Hepatocyte (in vitro differentiated cells): Measurements from ENCODE around the gene DZIP1L. TPM values are rescaled to one million over a fixed set of nuclear protein-coding genes. Genes with fewer than 3 reads are reported as not detected.

Experiments used
- DNase-seq: peaks from one replicate; pipeline ENCODE4 v3.0.0-alpha.2; 2016; ENCODE audit warnings: low spot score
- H2AFZ ChIP-seq: fragments of 200-600 bp; sonication (generic); 2 replicates; pipeline ENCODE4 v1.6.0; 2016; ENCODE audit warnings: antibody characterized with exemption, mild to moderate bottlenecking
- H3K27ac ChIP-seq: fragments of 200-600 bp; sonication (generic); 2 replicates; pipeline ENCODE4 v1.5.1; 2016; ENCODE audit warnings: mild to moderate bottlenecking
- H3K27me3 ChIP-seq: fragments of 200-600 bp; sonication (generic); 2 replicates; pipeline ENCODE4 v1.6.1; 2016
- H3K36me3 ChIP-seq: fragments of 200-600 bp; sonication (generic); replicated peaks from 2 replicates; pipeline ENCODE4 v1.5.1; 2016; ENCODE audit warnings: low read depth; ENCODE audit not compliant: insufficient read depth
- H3K4me1 ChIP-seq: fragments of 200-600 bp; sonication (generic); 2 replicates; pipeline ENCODE4 v1.5.1; 2016; ENCODE audit warnings: mild to moderate bottlenecking, moderate library complexity; ENCODE audit not compliant: insufficient read depth
- H3K4me2 ChIP-seq: fragments of 200-600 bp; sonication (generic); 2 replicates; pipeline ENCODE4 v1.6.0; 2016
- H3K4me3 ChIP-seq: fragments of 200-600 bp; sonication (generic); 2 replicates; pipeline ENCODE4 v1.5.1; 2016; ENCODE audit warnings: mild to moderate bottlenecking
- H3K79me2 ChIP-seq: fragments of 200-600 bp; sonication (generic); 2 replicates; pipeline ENCODE4 v1.6.0; 2017; ENCODE audit warnings: mild to moderate bottlenecking
- H3K9me2 ChIP-seq: fragments of 200-600 bp; sonication (generic); replicated peaks from 2 replicates; pipeline ENCODE4 v1.6.0; 2017; ENCODE audit warnings: mild to moderate bottlenecking; ENCODE audit not compliant: insufficient read depth
- H3K9me3 ChIP-seq: fragments of 200-600 bp; sonication (generic); 2 replicates; pipeline ENCODE4 v1.5.1; 2016; ENCODE audit warnings: low read depth, mild to moderate bottlenecking
- H4K20me1 ChIP-seq: fragments of 200-600 bp; sonication (generic); 2 replicates; pipeline ENCODE4 v1.6.0; 2016; ENCODE audit warnings: mild to moderate bottlenecking; ENCODE audit not compliant: insufficient read depth, poor library complexity, severe bottlenecking
- EZH2 ChIP-seq: fragments of 200-600 bp; sonication (generic); IDR thresholded peaks from 2 replicates; pipeline ENCODE4 v1.6.1; 2016; ENCODE audit warnings: antibody characterized with exemption, mild to moderate bottlenecking, borderline replicate concordance
- EZH2phosphoT487 ChIP-seq: fragments of 200-600 bp; sonication (generic); IDR thresholded peaks from one replicate; pipeline ENCODE4 v1.6.1; 2018; ENCODE audit warnings: antibody characterized with exemption, mild to moderate bottlenecking, low read depth, moderate library complexity; ENCODE audit not compliant: unreplicated experiment, severe bottlenecking
- WGBS: methylation state at CpG from one replicate; pipeline ENCODE4 v1.1.6; 2016; ENCODE audit warnings: low lambda C conversion rate; ENCODE audit errors: missing lambda C conversion rate; 5-methylcytosine and 5-hydroxymethylcytosine counted together
- polyA plus RNA-seq: library from polyadenylated mRNA; unstranded; fragments of >200 nt; fragmentation: Nextera tagmentation; extraction: Ambion mirVana; gene quantifications from 2 replicates; pipeline ENCODE4 v1.2.1, GENCODE V29; 2016
- total RNA-seq: library from RNA; depleted of rRNA; stranded (reverse); fragments of >200 nt; gene quantifications from 2 replicates; pipeline ENCODE4 v1.2.3, GENCODE V29; 2014
- TF ChIP-seq, protein P1 (sequence below): fragments of 200-600 bp; sonication (generic); IDR thresholded peaks from 2 replicates; pipeline ENCODE4 v1.5.1; 2016; ENCODE audit warnings: antibody characterized with exemption, mild to moderate bottlenecking; ENCODE audit not compliant: poor library complexity

The DZIP1L gene
- total and polyA plus RNA-seq, 2 experiments from 2014 or later, result 4.0 to 7.5 TPM

DNA sequence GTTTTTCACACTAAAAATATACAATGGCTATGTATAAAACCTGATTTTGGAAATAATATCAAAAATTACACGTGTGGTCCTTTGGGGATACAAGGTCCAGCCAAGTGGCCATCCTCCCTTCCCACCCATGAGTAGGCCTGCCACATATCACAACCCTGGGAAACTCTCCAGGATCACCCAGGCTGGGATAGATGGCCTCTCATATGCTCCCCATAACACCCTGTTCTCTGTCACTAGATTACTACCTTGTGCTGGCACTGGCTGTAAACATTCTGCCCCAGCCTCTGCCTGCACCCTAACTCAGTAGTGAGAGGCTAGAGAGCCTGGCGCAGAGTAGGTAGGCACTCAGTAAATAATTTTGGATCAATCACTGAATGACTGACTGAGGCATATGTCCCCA lies 53.4 kb downstream of the DZIP1L start:
- H3K9me3 ChIP-seq, result no peaks in the 10 kb centered on the region
- H4K20me1 ChIP-seq, result no peaks in the 10 kb centered on the region
- no peaks in the 10 kb centered on the region for H3K4me1 ChIP-seq
- H3K27ac ChIP-seq, result no peak overlapping the region
- no peak for TF ChIP-seq EZH2phosphoT487
- TF ChIP-seq, protein P1, sequence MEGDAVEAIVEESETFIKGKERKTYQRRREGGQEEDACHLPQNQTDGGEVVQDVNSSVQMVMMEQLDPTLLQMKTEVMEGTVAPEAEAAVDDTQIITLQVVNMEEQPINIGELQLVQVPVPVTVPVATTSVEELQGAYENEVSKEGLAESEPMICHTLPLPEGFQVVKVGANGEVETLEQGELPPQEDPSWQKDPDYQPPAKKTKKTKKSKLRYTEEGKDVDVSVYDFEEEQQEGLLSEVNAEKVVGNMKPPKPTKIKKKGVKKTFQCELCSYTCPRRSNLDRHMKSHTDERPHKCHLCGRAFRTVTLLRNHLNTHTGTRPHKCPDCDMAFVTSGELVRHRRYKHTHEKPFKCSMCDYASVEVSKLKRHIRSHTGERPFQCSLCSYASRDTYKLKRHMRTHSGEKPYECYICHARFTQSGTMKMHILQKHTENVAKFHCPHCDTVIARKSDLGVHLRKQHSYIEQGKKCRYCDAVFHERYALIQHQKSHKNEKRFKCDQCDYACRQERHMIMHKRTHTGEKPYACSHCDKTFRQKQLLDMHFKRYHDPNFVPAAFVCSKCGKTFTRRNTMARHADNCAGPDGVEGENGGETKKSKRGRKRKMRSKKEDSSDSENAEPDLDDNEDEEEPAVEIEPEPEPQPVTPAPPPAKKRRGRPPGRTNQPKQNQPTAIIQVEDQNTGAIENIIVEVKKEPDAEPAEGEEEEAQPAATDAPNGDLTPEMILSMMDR, result no peak
- TF ChIP-seq EZH2, result no peak
- no peak for DNase-seq
- H3K4me3 ChIP-seq, result no peak overlapping the region
- no peaks in the 10 kb centered on the region for H3K27me3 ChIP-seq
- no peaks in the 10 kb centered on the region for H3K36me3 ChIP-seq
- H3K79me2 ChIP-seq, result no peaks in the 10 kb centered on the region
- H2AFZ ChIP-seq, result no peak overlapping the region
- WGBS, result 98% methylated on average over 2 of the region's 2 CpGs
- H3K4me2 ChIP-seq, result no peak overlapping the region
- H3K9me2 ChIP-seq, result no peaks in the 10 kb centered on the region

DNA sequence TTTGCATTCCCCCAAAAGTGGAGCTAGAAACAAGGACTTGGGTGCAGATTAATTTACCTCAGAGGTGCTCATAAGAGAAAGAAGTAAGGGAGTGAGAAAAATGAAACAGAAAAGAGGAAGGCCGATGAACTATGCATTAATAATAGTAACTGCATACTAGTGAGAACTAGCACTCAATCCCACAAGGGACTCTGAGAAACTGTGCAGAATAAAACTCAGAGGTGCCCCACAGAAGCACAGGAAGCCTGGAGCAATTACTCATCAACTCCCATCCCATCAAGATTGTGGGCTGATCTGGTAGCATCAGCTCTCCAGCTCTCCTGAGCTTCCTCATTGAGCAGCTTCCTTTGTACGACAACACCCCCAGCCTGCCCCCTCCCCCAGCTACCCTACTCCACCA lies 54.6 kb downstream of the DZIP1L start:
- DNase-seq, result no peak
- Histone ChIP-seq H4K20me1 (no peaks in the 10 kb centered on the region), H3K9me2 (no peaks in the 10 kb centered on the region), H3K27ac (no peak overlapping the region), H3K4me2 (no peak overlapping the region), H3K4me1 (no peaks in the 10 kb centered on the region), H3K79me2 (no peaks in the 10 kb centered on the region), H3K4me3 (no peak overlapping the region), H3K27me3 (no peaks in the 10 kb centered on the region), H3K36me3 (no peaks in the 10 kb centered on the region), H2AFZ (no peak overlapping the region), H3K9me3 (no peaks in the 10 kb centered on the region)
- TF ChIP-seq, protein P1, result no peak
- no peak for TF ChIP-seq EZH2phosphoT487
- no peak for TF ChIP-seq EZH2
- 94% methylated on average over 1 of the region's 2 CpGs for WGBS

DNA sequence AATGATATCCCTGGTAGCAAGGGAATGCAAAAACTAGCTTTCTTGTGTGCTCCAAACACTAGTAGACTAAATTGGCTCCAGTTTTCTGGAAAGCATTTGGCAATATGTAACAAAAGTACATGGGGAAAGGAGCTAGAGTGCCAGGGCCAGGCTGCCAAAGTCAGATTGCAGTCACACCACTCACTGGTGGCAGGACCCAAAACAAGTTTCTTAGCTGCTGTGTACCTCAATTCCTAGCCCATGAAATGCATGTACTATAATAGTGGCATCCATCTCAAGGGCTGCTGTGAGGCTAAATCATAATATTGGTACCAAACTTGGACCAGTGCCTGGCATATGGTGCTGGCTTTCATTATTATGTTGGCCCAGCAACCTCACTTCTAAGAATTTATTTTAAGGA lies 56.1 kb downstream of the DZIP1L start:
- Histone ChIP-seq H3K9me3 (no peaks in the 10 kb centered on the region), H2AFZ (no peak overlapping the region), H3K36me3 (no peaks in the 10 kb centered on the region), H3K4me1 (no peaks in the 10 kb centered on the region), H3K27ac (no peak overlapping the region), H3K79me2 (no peaks in the 10 kb centered on the region), H3K27me3 (no peaks in the 10 kb centered on the region), H3K4me2 (no peak overlapping the region), H3K4me3 (no peak overlapping the region), H4K20me1 (no peaks in the 10 kb centered on the region), H3K9me2 (no peaks in the 10 kb centered on the region)
- TF ChIP-seq, protein P1, result no peak
- no peak for TF ChIP-seq EZH2phosphoT487
- no peak for TF ChIP-seq EZH2
- no peak for DNase-seq

DNA sequence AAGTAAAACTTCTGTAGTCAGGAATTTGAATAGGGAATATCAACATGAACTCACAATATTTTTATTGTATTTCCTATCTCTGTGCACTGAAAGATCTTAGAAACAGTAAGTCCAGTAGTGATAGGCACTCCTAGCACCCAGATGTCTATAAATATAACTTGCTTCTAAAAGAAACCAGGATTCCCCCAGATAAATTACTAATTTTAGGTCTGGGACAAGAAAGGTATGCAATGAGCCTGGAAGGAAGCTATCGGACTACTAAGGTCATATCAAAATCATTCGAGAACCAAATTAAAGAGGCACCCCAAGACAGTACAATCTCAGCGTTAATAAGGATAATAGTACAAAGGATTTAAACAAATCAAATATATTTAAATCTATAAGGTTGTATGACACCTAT lies 58.0 kb downstream of the DZIP1L start:
- Histone ChIP-seq H3K4me2 (no peak overlapping the region), H3K9me2 (no peaks in the 10 kb centered on the region), H3K4me1 (no peaks in the 10 kb centered on the region), H4K20me1 (no peaks in the 10 kb centered on the region), H3K4me3 (no peak overlapping the region), H2AFZ (no peak overlapping the region), H3K27ac (no peak overlapping the region), H3K27me3 (no peaks in the 10 kb centered on the region), H3K9me3 (no peaks in the 10 kb centered on the region), H3K36me3 (no peaks in the 10 kb centered on the region), H3K79me2 (no peaks in the 10 kb centered on the region)
- DNase-seq, result no peak
- WGBS, result 100% methylated on average over 3 of the region's 3 CpGs
- TF ChIP-seq, protein P1, result no peak
- no peak for TF ChIP-seq EZH2phosphoT487
- no peak for TF ChIP-seq EZH2
